Activated CD4-positive, alpha-beta memory T cell treated with anti-CD3 and anti-CD28 coated beads for 36 hours (primary cell): ENCODE measurements around the gene OGFOD2. TPM values are rescaled to one million over a fixed set of nuclear protein-coding genes. Genes with fewer than 3 reads are reported as not detected.

Experiments
- CTCF ChIA-PET: fragments of 350-600 bp; sonication (Branson Sonifier 250); formaldehyde crosslinking; loops from one replicate; lab custom pipeline; 2021; ENCODE audit warnings: antibody characterized with exemption, inconsistent platforms; lab: Charles Lee
- POLR2A ChIA-PET: fragments of 350-600 bp; sonication (Branson Sonifier 250); formaldehyde crosslinking; loops from one replicate; lab custom pipeline; 2021; ENCODE audit warnings: antibody characterized with exemption; lab: Charles Lee
- DNase-seq: peaks from one replicate; pipeline ENCODE4 v3.0.0-alpha.2; 2020
- H3K27ac Mint-ChIP-seq: one replicate; pipeline ENCODE4 v1.8.0; 2021; ENCODE audit warnings: mixed read lengths
- H3K27me3 Mint-ChIP-seq: one replicate; pipeline ENCODE4 v1.8.0; 2021; ENCODE audit warnings: mixed read lengths
- H3K36me3 Mint-ChIP-seq: one replicate; pipeline ENCODE4 v1.8.0; 2021; ENCODE audit warnings: mixed read lengths
- H3K4me1 Mint-ChIP-seq: one replicate; pipeline ENCODE4 v1.8.0; 2021; ENCODE audit warnings: low read depth, mixed read lengths
- H3K4me3 Mint-ChIP-seq: one replicate; pipeline ENCODE4 v1.8.0; 2021; ENCODE audit warnings: mild to moderate bottlenecking, mixed read lengths
- H3K9me3 Mint-ChIP-seq: one replicate; pipeline ENCODE4 v1.8.0; 2021; ENCODE audit warnings: mixed read lengths
- intact Hi-C: fragments of 100-400 bp; cut with micrococcal nuclease; formaldehyde crosslinking; loops from one replicate; pipeline ENCODE4 v1.15.1; 2023
- total RNA-seq, 2 experiments: library from RNA; stranded (reverse); gene quantifications; one replicate each; pipeline ENCODE4 v1.2.3, GENCODE V29; 2021

OGFOD2 gene
- total RNA-seq, 2 experiments from 2014 or later, result 22.6 to 23.7 TPM

DNA sequence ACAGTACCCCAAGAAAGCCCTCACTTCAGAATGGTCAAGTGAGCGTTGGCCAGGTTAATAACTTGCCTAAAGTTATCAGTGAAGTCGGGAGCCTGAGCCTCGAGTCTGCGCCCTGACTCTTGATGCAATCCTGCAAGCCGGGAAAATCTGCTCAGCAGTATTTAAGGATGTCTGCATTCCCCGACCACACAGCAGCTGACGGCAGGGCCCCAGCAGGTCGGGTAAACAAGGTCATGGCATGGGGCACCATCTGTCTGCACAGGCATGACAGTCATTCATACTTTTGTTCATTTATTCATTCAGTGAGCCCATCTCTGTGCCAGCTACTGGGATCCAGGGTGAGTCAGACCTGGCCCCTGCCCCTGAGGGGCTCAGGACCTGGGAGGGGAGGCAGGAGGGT is 19.9 kb upstream of the OGFOD2 start:
- Mint-ChIP-seq H3K27me3 (no peaks in the 10 kb centered on the region), H3K36me3 (no peaks in the 10 kb centered on the region), H3K4me1 (peaks cover 2% of the 10 kb centered on the region), H3K4me3 (no peak overlapping the region), H3K27ac (no peak overlapping the region), H3K9me3 (no peaks in the 10 kb centered on the region)
- DNase-seq, result no peak
- CTCF ChIA-PET, result interaction anchor here (0.6 to 15.9 kb wide), 4 partner anchors 94 to 283 kb away, joined by 3 to 239 read pairs (median 4); no protein-coding TSS in a partner anchor
- intact Hi-C loops, result no loop called here
- POLR2A ChIA-PET, result no interaction called here

DNA sequence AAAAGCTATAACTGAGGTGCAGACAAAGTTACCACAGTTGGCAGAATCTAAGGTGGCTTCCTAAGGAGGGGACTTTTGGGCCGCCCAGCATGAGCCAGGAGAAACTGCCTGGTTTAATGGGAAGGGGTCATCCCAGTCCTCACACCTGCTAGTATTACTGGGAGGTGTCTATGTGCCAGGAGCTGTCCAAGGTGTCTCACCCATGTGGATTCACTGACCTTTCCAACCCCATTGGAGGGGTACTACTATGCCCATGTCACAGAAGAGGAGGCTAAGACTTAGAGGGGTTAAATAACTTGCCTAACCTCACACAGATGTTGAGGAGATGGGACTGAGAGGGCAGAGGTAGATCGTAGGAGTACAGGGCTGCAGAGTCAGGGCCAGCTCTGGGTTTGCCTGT is 19.0 kb upstream of the OGFOD2 start:
- H3K36me3 Mint-ChIP-seq, result no peaks in the 10 kb centered on the region
- CTCF ChIA-PET, result interaction anchor here (0.6 to 15.9 kb wide), 5 partner anchors 10 to 282 kb away, joined by 3 to 239 read pairs (median 3); no protein-coding TSS in a partner anchor

DNA sequence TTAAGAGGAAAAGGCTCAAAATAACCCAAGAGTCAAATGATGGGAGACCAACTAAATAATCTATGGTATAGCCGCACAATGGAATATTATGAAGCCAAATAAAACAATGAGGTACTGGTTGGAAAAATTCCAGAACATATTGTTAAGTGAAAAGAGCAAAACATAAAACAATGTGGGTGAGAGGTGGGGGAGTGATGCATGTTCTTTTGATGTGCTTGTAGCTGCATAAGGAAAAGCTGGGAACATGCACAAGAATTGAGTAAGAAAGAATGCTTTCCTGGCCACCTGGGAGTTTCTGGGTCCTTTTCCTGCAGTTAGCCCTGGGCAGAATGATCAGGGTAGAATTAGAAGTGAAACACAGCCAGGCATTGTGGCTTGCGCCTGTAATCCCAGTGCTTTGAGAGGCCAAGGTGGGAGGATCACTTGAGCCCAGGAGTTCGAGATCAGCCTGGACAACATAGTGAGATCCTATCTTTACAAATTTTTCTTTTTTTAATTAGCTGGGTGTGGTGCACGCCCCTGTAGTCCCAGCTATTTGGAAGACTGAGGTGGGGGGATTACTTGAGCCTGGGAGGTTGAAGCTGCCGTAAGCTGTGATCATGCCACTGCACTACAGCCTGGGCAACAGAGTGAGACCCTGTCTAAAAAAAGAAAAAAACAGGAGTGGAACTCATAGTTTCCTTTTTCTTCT is 16.7 kb upstream of the OGFOD2 start:
- ChIA-PET CTCF (interaction anchor here (15.9 kb wide), 1 partner anchor 97 kb away, joined by 239 read pairs; no protein-coding TSS in a partner anchor), POLR2A (no interaction called here)
- Mint-ChIP-seq H3K4me1 (no peaks in the 10 kb centered on the region), H3K27ac (no peak overlapping the region), H3K27me3 (no peaks in the 10 kb centered on the region), H3K9me3 (no peaks in the 10 kb centered on the region), H3K4me3 (no peak overlapping the region), H3K36me3 (no peaks in the 10 kb centered on the region)
- intact Hi-C loops, result no loop called here
- DNase-seq, result no peak

More for the DNA sequence above, 19.0 kb upstream of the OGFOD2 start:
- DNase-seq, result no peak
- H3K4me1 Mint-ChIP-seq, result peaks cover 2% of the 10 kb centered on the region
- POLR2A ChIA-PET, result no interaction called here
- no peak overlapping the region for H3K27ac Mint-ChIP-seq
- H3K9me3 Mint-ChIP-seq, result no peaks in the 10 kb centered on the region
- intact Hi-C loops, result no loop called here
- no peaks in the 10 kb centered on the region for H3K27me3 Mint-ChIP-seq
- no peak overlapping the region for H3K4me3 Mint-ChIP-seq

DNA sequence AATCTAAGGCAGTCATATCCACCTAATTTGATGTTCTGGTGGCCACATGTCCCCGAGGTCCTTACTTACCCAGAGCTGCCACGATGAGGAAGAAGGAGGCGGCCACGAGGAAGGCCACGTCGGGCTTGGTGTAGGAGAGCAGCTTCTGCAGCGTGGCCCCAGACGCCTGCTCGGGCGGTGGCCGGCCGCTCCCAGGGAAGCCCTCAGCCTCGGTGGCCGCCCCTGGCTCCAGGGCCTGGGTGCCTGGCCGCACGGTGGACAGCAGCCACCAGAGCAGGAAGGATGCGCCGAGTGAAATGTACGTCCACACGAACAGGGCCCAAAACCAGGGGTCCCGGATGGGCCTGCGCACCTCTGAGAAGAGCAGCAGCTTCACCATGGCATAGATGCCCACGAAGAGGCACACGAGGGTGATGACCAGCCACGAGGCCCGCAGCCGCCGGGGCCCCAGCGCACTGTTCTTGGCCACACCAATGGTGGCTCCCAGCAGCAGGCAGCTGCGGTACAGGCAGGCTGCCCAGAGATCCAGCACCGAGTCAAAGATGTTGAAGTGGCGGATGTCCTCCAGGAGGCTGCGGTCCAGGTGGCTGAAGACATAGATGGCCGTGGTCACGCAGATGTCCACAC is 15.4 kb upstream of the OGFOD2 start:
- H3K36me3 Mint-ChIP-seq, result no peaks in the 10 kb centered on the region
- no peaks in the 10 kb centered on the region for H3K27me3 Mint-ChIP-seq
- no peaks in the 10 kb centered on the region for H3K9me3 Mint-ChIP-seq
- ChIA-PET CTCF (interaction anchor here (15.9 kb wide), 1 partner anchor 98 kb away, joined by 239 read pairs; no protein-coding TSS in a partner anchor), POLR2A (no interaction called here)
- DNase-seq, result no peak
- intact Hi-C loops, result no loop called here
- peaks cover 1% of the 10 kb centered on the region for H3K4me1 Mint-ChIP-seq
- H3K27ac Mint-ChIP-seq, result no peak overlapping the region
- no peak overlapping the region for H3K4me3 Mint-ChIP-seq

DNA sequence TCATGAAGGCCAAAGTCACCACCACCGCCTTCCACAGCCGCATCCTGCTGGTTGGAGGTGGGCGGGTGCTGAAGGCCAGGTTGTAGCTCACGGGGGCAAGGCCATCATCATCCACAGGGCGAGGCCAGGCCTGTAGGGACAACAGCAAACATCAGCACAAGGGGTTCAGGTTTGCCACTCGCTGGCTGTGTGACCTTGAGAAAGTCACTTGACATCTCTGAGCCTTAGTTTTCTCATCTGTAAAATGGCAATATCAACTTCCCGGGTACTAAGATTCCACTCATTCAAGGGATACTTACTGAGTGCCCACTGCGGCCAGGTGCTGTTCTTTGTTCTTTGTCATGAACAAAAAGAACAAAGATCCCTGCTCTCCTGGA is 14.9 kb upstream of the OGFOD2 start:
- ChIA-PET POLR2A (no interaction called here), CTCF (interaction anchor here (1.8 kb wide), 1 partner anchor 99 kb away, joined by 5 read pairs; no protein-coding TSS in a partner anchor)
- Mint-ChIP-seq H3K9me3 (no peaks in the 10 kb centered on the region), H3K27ac (no peak overlapping the region), H3K36me3 (no peaks in the 10 kb centered on the region), H3K4me1 (peaks cover 5% of the 10 kb centered on the region), H3K4me3 (no peak overlapping the region), H3K27me3 (no peaks in the 10 kb centered on the region)
- intact Hi-C loops, result no loop called here
- DNase-seq, result no peak

DNA sequence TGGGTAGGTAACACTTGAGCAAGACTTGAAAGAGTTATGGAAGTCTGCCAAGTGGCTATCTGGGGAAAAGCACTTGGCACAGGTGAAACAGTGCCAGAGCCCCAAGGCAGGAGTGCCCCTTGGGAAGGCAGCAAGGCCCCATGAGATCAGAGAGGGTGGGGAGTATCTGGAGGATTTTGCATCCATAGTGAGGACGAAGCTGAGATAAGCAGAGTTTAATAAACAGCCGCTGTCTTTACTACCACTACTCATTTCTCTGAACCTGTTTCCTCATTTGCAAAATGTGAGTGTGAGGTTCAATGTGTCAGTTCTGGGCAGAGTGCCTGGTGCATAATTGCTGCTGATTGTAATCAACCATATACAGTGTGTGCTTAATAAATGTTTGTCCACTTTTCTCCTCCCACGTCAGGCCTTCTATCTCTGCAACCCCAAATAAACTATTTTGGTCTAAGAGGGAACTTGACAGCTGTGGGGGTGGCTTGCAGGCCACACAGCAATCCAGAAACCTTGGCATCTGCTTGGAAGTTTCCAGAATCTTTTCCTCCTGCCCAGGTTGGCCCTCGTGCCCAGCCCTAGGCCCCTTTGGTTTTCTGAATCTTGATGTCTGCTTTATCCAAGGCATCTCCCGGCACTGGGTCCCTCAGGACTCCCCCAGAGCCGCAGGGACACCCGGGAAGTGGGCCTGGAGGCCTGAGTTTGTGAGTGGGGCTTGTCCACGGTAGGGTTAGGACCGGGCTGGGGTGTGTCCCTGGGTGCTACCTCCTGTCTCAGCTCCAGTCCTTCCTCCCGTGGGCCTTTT is 13.3 kb upstream of the OGFOD2 start:
- Mint-ChIP-seq H3K9me3 (no peaks in the 10 kb centered on the region), H3K36me3 (no peaks in the 10 kb centered on the region), H3K27ac (no peak overlapping the region), H3K4me3 (no peak overlapping the region), H3K4me1 (peaks cover 5% of the 10 kb centered on the region), H3K27me3 (no peaks in the 10 kb centered on the region)
- CTCF ChIA-PET, result interaction anchor here (1.8 kb wide), 1 partner anchor 101 kb away, joined by 5 read pairs; no protein-coding TSS in a partner anchor
- intact Hi-C loops, result no loop called here
- POLR2A ChIA-PET, result no interaction called here
- no peak for DNase-seq

DNA sequence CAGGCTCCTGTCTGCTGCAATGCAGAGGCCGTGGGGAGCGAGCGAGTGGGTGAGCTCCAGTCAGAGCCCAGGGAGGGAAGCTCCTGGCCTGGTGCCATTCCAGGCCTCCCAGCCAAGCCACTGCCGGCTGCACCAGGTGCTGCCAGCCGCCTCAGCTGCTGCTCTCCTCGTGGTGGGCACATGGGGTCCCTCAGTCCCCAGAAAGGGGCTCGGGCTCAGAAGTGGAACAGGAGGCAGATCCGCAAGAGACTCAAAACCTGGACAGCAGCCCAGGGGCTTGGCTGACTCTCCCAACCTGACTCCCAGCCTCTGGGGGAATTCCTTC is 11.1 kb upstream of the OGFOD2 start:
- no peak overlapping the region for H3K27ac Mint-ChIP-seq
- H3K9me3 Mint-ChIP-seq, result no peaks in the 10 kb centered on the region
- DNase-seq, result no peak
- H3K27me3 Mint-ChIP-seq, result no peaks in the 10 kb centered on the region
- no peak overlapping the region for H3K4me3 Mint-ChIP-seq
- ChIA-PET POLR2A (no interaction called here), CTCF (interaction anchor here (1.5 kb wide), 1 partner anchor 103 kb away, joined by 3 read pairs; no protein-coding TSS in a partner anchor)
- intact Hi-C loops, result no loop called here
- no peaks in the 10 kb centered on the region for H3K36me3 Mint-ChIP-seq
- peaks cover 5% of the 10 kb centered on the region for H3K4me1 Mint-ChIP-seq

DNA sequence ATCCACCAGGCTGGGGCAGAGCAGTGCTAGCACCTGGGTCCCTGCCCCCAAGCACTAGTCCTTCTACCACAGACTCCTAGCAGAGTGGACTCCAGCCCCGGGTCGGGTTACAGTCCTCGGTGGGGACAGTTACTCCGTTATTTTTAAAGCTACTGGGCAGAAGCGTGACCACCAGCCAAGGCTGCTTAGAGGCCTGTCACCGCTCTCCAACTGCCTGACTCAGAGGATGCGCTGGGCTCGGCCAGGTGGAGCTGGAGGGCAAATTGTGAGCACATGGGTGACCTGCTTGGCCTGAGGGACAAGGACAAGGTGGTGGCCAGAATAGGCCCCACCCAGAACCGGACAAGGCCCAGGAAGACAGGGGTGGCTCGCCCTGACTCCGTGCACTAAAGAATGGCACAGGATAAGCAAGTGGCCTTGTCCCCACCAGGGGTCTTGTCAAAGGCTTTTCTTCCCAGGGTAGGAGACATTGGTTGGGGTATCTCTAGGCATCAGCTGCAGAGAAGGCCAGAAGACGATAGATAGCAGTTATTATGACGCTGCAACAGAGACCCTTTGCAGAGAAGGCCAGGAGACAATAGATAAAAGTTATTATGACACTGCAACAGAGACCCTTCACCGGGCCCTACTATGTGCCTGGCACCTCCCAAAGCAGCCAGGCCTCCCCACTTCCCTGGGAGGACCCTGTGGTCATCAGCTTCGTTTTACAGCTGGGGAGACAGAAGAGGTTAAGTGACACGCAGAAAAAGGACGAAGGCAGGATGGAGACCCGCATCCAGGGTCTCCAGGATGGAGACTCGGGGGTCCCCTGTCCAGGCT is 10.4 kb upstream of the OGFOD2 start:
- intact Hi-C loops, result no loop called here
- no peak for DNase-seq
- H3K27ac Mint-ChIP-seq, result no peak overlapping the region
- H3K27me3 Mint-ChIP-seq, result no peaks in the 10 kb centered on the region
- no peaks in the 10 kb centered on the region for H3K9me3 Mint-ChIP-seq
- H3K4me3 Mint-ChIP-seq, result peak overlapping the region; percentile 46
- no peaks in the 10 kb centered on the region for H3K36me3 Mint-ChIP-seq
- H3K4me1 Mint-ChIP-seq, result peaks cover 5% of the 10 kb centered on the region
- ChIA-PET CTCF (no interaction called here), POLR2A (interaction anchor here (0.6 to 1.8 kb wide), 2 partner anchors 9 to 211 kb away, joined by 3 to 5 read pairs; no protein-coding TSS in a partner anchor)

DNA sequence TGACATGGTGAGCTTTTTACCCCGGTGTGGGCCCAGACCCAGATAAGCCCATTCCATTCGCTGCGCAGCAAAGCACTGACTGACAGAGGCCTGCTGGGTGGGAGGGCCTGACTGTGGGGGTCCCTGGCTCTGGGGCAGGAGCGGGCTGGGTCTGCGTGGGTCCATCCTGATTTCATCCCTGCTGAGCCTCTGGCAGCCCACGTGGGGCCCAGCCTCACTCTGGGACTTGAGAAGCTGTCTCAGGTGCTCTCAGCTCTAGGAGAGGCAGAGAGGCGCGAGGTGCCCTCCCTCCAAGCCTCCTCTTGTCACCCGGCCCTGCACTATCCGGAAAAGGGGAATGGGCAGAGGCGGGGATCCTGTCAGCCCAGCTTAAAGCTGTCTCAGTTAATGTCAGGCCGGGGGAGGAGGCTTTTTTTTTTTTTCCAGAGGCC is 9.7 kb upstream of the OGFOD2 start:
- intact Hi-C loops, result no loop called here
- H3K27me3 Mint-ChIP-seq, result no peaks in the 10 kb centered on the region
- H3K4me1 Mint-ChIP-seq, result peaks cover 5% of the 10 kb centered on the region
- H3K4me3 Mint-ChIP-seq, result peak overlapping the region; percentile 62
- no peak overlapping the region for H3K27ac Mint-ChIP-seq
- DNase-seq, result no peak
- no peaks in the 10 kb centered on the region for H3K9me3 Mint-ChIP-seq
- CTCF ChIA-PET, result interaction anchor here (1.9 kb wide), 1 partner anchor 12 kb away, joined by 6 read pairs; no protein-coding TSS in a partner anchor
- POLR2A ChIA-PET, result interaction anchor here (0.6 to 2.2 kb wide), 3 partner anchors 9 to 212 kb away, joined by 3 to 12 read pairs (median 5); partner anchors contain the start of gene OGFOD2
- no peaks in the 10 kb centered on the region for H3K36me3 Mint-ChIP-seq

DNA sequence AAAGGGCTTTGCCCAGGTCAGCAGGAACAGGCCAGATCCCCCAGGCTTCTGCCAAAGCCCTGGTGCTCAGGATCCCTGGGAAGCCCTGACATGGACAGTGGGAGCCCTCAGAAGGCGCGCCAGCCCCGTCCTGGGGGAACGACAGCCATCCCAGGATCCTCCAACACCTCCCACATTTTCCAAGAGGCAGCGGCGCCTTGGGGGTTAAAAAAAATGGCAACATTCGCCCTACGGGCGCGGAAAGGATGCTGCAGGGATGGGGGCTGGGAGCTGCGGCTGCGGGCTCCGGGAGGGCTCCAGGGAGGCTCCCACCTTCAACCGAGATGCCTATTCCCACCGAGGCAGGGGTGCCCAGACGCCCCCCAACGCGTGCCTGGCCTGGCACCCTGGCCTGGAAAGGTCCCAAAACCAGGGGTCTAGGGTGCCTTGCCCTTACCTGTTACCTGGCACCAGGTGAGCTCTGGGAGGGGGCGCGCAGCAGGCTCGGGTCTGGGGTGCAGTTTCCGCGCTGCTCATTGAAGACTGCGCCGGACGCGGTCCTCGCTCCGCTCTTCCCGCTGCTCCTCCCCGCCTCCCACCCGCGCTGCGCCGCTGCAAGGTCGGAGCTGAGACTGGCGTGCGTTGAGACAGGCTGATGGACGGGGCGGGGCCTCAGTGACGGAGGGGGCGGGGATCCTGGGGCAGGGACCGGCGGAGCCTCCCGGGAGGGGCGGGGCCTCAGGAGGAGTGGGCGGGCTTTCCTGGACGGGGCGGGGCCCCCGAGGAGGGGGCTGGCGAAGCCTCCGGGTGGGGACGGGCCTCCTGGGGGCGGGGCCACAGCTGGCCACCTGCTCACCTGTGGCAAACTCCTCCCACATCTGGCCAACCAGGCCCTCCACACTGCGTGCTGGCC is 8.9 kb upstream of the OGFOD2 start, which contains the start of gene ABCB9:
Gene ABCB9 (minus strand): TSS at position 613 of the 892 bp plus-strand sequence. CDS start 6,228 bp downstream, outside the sequence.
- H3K36me3 Mint-ChIP-seq, result no peaks in the 10 kb centered on the region
- H3K4me1 Mint-ChIP-seq, result peaks cover 5% of the 10 kb centered on the region
- H3K27me3 Mint-ChIP-seq, result no peaks in the 10 kb centered on the region
- H3K9me3 Mint-ChIP-seq, result no peaks in the 10 kb centered on the region
- no peak within 1 kb of the TSS for H3K27ac Mint-ChIP-seq
- intact Hi-C loops, result loop anchor here (1.0 kb wide), 1 partner anchor 8 kb away; no protein-coding TSS in a partner anchor
- H3K4me3 Mint-ChIP-seq, result peak within 1 kb of the TSS; percentile 62
- POLR2A ChIA-PET, result interaction anchor here (1.7 to 2.2 kb wide), 3 partner anchors 8 to 77 kb away, joined by 3 to 12 read pairs (median 5); partner anchors contain the start of gene OGFOD2
- CTCF ChIA-PET, result interaction anchor here (0.6 to 1.9 kb wide), 6 partner anchors 9 to 347 kb away, joined by 3 to 7 read pairs (median 4); partner anchors contain the start of gene OGFOD2
- DNase-seq, result peak; percentile 98
